Activated naive CD8-positive, alpha-beta T cell treated with anti-CD3 and anti-CD28 coated beads, Interleukin-2, amount 10 ng/mL, durations not matched to agents 7 days and 5 days (primary cell): ENCODE data around the gene NGB. TPM values are rescaled to one million over a fixed set of nuclear protein-coding genes. Genes with fewer than 3 reads are reported as not detected.

Source experiments
- ATAC-seq: fragments of 150-1000 bp; cut with Tn5 transposase; one replicate; pipeline ENCODE4 v1.10.0; 2021; ENCODE audit warnings: low read depth, moderate library complexity
- POLR2A ChIA-PET: fragments of 350-600 bp; sonication (Branson Sonifier 250); formaldehyde crosslinking; loops from one replicate; lab custom pipeline; 2021; ENCODE audit warnings: antibody characterized with exemption; lab: Charles Lee
- DNase-seq: peaks from one replicate; pipeline ENCODE4 v3.0.0; 2021
- H3K27ac Mint-ChIP-seq: one replicate; pipeline ENCODE4 v1.8.0; 2022; ENCODE audit warnings: mild to moderate bottlenecking, mixed read lengths
- H3K27me3 Mint-ChIP-seq: one replicate; pipeline ENCODE4 v1.8.0; 2022; ENCODE audit warnings: mild to moderate bottlenecking, moderate library complexity, mixed read lengths
- H3K36me3 Mint-ChIP-seq: one replicate; pipeline ENCODE4 v1.8.0; 2021; ENCODE audit warnings: mild to moderate bottlenecking, mixed read lengths
- H3K4me1 Mint-ChIP-seq: one replicate; pipeline ENCODE4 v1.8.0; 2021; ENCODE audit warnings: mixed read lengths
- H3K4me3 Mint-ChIP-seq: one replicate; pipeline ENCODE4 v1.8.0; 2022; ENCODE audit warnings: mild to moderate bottlenecking, moderate library complexity, mixed read lengths
- H3K9me3 Mint-ChIP-seq: one replicate; pipeline ENCODE4 v1.8.0; 2021; ENCODE audit warnings: mixed read lengths
- total RNA-seq, 2 experiments: library from RNA; stranded (reverse); gene quantifications; one replicate each; pipeline ENCODE4 v1.2.3, GENCODE V29; 2021

Gene NGB
- total RNA-seq, 2 experiments from 2014 or later, result not detected

GRCh38 chr14:77309131-77309530, 38.1 kb upstream of the NGB start:
- Mint-ChIP-seq H3K36me3 (peaks cover 1% of the 10 kb centered on the region), H3K4me1 (peaks cover 5% of the 10 kb centered on the region), H3K27ac (peak overlapping the region; percentile 24), H3K9me3 (no peaks in the 10 kb centered on the region), H3K27me3 (no peaks in the 10 kb centered on the region), H3K4me3 (no peak overlapping the region)
- POLR2A ChIA-PET, result interaction anchor here (1.2 kb wide), 1 partner anchor 12 kb away, joined by 3 read pairs; the partner anchor contains the start of genes GSTZ1 and POMT2
- ATAC-seq (no peak), DNase-seq (no peak)

DNA sequence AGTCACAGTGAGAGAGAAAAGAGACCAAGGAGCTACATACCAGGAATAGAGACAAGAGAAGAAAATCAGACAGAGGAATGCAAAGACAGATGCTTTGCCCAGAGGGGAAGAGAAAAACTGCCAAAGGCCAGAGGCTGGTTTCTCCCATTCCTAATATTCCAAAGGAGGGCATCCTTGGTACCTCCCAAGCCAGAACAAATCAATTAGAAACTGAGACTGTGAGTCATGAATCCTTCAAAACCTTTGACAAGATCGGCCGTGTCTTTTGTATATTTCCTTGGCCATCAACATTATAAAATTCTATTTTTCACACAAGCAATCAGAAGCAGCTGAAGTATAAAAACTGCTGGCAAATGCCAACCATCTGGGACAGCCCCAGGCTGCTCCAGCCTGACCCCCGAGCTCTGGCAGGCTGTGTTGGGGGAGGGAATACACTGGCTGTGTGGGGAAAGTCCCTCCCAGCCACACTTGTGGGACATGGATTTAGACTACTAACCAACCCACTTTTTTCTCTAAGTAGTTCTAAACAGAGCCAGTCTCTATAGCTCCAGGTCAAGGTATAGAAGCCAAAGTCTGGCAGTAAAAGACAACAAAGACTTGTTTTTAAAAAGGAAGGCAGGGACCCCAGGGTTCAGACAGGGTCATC, 36.0 kb upstream of the NGB start:
- ATAC-seq (no peak), DNase-seq (no peak)
- H3K9me3 Mint-ChIP-seq, result no peaks in the 10 kb centered on the region
- no peaks in the 10 kb centered on the region for H3K27me3 Mint-ChIP-seq
- H3K4me3 Mint-ChIP-seq, result no peak overlapping the region
- peaks cover 13% of the 10 kb centered on the region for H3K4me1 Mint-ChIP-seq
- H3K27ac Mint-ChIP-seq, result no peak overlapping the region
- POLR2A ChIA-PET, result interaction anchor here (1.0 kb wide), 1 partner anchor 9 kb away, joined by 3 read pairs; no protein-coding TSS in a partner anchor
- H3K36me3 Mint-ChIP-seq, result peaks cover 1% of the 10 kb centered on the region

DNA sequence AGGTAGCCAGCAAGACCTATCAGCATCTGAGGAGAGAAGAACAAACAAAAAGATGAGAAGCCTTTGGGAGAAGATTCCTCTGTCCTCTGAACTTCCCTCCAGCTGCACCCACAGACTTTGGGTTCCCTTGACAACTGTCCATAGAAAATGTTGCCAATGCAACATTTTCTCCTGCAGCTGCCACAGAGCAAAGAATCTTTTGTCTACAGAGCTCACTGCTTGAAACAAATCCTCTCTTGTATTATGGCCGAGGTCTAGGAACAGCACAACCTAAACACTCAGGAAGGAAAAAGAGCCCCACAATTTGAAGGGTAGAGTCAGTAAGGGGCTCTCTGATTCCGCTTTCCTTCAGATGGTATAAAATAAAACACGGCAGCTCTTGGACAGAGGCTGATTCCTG, 35.4 kb upstream of the NGB start:
- Mint-ChIP-seq H3K9me3 (no peaks in the 10 kb centered on the region), H3K4me1 (peaks cover 13% of the 10 kb centered on the region), H3K4me3 (no peak overlapping the region), H3K36me3 (peaks cover 1% of the 10 kb centered on the region), H3K27me3 (no peaks in the 10 kb centered on the region), H3K27ac (no peak overlapping the region)
- POLR2A ChIA-PET, result no interaction called here
- no peak for ATAC-seq
- DNase-seq, result no peak

DNA sequence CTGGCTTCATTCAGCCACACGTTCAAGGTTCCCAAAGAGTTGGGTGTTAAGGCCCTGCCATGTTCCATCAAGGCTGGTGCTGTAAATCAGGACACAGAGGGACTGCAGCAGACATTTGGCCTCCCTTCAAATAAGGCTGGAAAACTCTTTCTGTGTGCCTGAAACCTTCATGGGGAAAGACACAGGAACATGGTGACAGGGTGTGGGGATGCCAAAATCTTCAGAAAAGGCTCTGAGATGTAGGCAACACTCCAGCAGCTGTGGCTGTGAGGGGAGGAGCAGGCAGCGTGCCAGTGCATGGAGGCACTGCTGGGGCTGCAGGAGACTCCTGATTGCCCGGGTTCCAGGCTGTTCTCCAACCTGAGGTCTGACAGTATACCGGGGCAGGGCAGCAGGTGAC, 34.7 kb upstream of the NGB start:
- no peak overlapping the region for H3K27ac Mint-ChIP-seq
- POLR2A ChIA-PET, result no interaction called here
- peaks cover 13% of the 10 kb centered on the region for H3K4me1 Mint-ChIP-seq
- DNase-seq (no peak), ATAC-seq (no peak)
- H3K4me3 Mint-ChIP-seq, result no peak overlapping the region
- no peaks in the 10 kb centered on the region for H3K27me3 Mint-ChIP-seq
- peaks cover 1% of the 10 kb centered on the region for H3K36me3 Mint-ChIP-seq
- no peaks in the 10 kb centered on the region for H3K9me3 Mint-ChIP-seq

- Mint-ChIP-seq H3K27me3 (no peaks in the 10 kb centered on the region), H3K36me3 (no peaks in the 10 kb centered on the region), H3K4me3 (no peak overlapping the region), H3K9me3 (no peaks in the 10 kb centered on the region), H3K27ac (peak overlapping the region; percentile 17), H3K4me1 (peaks cover 8% of the 10 kb centered on the region)
- ATAC-seq (peak; percentile 38), DNase-seq (no peak)
- POLR2A ChIA-PET, result interaction anchor here (2.4 kb wide), 1 partner anchor 13 kb away, joined by 7 read pairs; no protein-coding TSS in a partner anchor
Observed at GRCh38 chr14:77303417-77304156, 32.6 kb upstream of the NGB start.

DNA sequence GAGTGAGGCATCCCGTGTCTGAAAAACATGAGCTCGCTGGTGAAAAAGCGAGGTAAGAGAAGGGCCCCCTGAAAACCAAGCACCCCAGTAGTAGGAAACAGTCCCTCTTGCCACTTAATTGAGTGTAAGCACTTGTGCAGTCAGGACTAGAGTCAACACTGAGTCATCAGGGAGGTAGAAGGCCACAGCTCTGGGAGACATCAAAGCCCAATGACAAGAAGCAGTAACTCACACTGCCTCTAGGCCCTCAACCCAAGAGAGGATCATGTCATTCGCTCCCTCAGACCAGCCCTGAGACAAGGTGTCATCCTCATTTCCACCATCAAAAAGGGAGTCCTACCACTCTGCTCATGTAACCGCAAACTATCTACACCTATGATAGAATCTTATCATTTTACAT, 31.9 kb upstream of the NGB start:
- DNase-seq, result no peak
- peak; percentile 87 for ATAC-seq
- no peak overlapping the region for H3K27ac Mint-ChIP-seq
- H3K36me3 Mint-ChIP-seq, result no peaks in the 10 kb centered on the region
- H3K9me3 Mint-ChIP-seq, result no peaks in the 10 kb centered on the region
- no peak overlapping the region for H3K4me3 Mint-ChIP-seq
- POLR2A ChIA-PET, result interaction anchor here (2.4 kb wide), 1 partner anchor 13 kb away, joined by 7 read pairs; no protein-coding TSS in a partner anchor
- H3K4me1 Mint-ChIP-seq, result peaks cover 8% of the 10 kb centered on the region
- H3K27me3 Mint-ChIP-seq, result no peaks in the 10 kb centered on the region

DNA sequence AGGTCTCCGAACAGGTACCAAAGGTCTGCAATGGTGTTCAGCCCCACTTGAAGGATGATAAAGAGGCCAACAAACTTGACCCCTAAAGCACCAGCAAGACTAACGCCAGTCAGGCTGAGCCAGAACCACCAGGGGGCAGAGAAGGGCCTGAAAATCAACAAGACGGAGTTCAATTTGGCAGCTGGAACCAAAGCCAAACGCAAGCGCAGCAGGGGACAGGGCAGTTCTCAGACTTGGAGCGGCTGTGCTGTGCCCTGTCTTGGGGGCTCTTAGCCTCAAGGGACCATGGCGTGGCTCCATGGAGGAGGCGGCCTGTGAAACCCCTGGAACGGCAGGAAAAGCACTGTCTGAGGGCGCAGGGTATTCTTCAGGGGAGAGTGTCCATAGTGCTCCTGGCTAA, 30.1 kb upstream of the NGB start:
- POLR2A ChIA-PET, result no interaction called here
- H3K27me3 Mint-ChIP-seq, result no peaks in the 10 kb centered on the region
- no peak overlapping the region for H3K27ac Mint-ChIP-seq
- ATAC-seq (no peak), DNase-seq (peak; percentile 54)
- peaks cover 8% of the 10 kb centered on the region for H3K4me1 Mint-ChIP-seq
- H3K9me3 Mint-ChIP-seq, result no peaks in the 10 kb centered on the region
- H3K4me3 Mint-ChIP-seq, result no peak overlapping the region
- no peaks in the 10 kb centered on the region for H3K36me3 Mint-ChIP-seq

DNA sequence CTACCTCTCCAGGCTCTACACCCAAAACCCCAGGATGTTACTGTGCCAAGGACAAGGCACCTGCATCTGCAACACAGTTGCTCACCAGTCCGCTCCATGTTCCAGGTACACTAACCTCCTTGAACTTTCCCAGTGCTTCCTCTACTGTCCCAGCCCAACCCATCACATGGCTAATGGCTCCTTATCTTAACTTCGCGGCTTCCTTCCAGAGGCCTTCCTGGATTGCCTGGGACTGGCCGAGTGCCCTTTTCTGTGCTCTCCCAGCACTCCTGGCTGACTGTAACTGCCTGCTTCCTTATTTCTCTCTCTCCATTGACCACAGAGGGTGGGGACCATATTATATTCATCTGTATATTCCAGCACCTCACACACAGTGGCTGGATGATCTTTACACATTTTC, 28.8 kb upstream of the NGB start:
- POLR2A ChIA-PET, result no interaction called here
- H3K27ac Mint-ChIP-seq, result no peak overlapping the region
- H3K4me1 Mint-ChIP-seq, result peaks cover 8% of the 10 kb centered on the region
- H3K9me3 Mint-ChIP-seq, result no peaks in the 10 kb centered on the region
- DNase-seq (no peak), ATAC-seq (no peak)
- H3K4me3 Mint-ChIP-seq, result no peak overlapping the region
- H3K36me3 Mint-ChIP-seq, result no peaks in the 10 kb centered on the region
- no peaks in the 10 kb centered on the region for H3K27me3 Mint-ChIP-seq

GRCh38 chr14:77296906-77297305, 25.9 kb upstream of the NGB start:
- DNase-seq, result no peak
- POLR2A ChIA-PET, result no interaction called here
- no peaks in the 10 kb centered on the region for H3K27me3 Mint-ChIP-seq
- no peak overlapping the region for H3K27ac Mint-ChIP-seq
- no peaks in the 10 kb centered on the region for H3K9me3 Mint-ChIP-seq
- ATAC-seq, result no peak
- H3K4me1 Mint-ChIP-seq, result no peaks in the 10 kb centered on the region
- H3K36me3 Mint-ChIP-seq, result no peaks in the 10 kb centered on the region
- no peak overlapping the region for H3K4me3 Mint-ChIP-seq

DNA sequence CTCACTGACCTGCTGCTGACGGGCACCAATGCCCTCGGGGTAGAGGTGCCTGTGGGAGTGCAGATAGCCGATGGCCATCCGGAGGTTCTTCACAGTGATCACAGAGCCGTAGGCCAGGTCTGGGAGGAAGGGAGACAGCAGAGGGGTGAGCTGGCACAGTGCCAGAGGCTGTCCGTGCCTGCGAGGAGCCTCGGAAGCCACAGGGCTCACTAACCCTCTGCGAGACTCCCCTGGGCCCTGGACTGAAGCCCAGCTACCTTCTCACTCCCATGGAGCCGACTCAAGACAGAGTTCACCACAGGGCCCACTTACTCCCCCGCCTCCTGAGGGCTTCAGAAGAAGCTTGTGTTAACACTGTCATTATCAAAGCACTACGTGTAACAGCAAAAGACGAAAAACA, 25.1 kb upstream of the NGB start:
- POLR2A ChIA-PET, result no interaction called here
- H3K27me3 Mint-ChIP-seq, result no peaks in the 10 kb centered on the region

GRCh38 chr14:77290705-77291104, 19.7 kb upstream of the NGB start:
- Mint-ChIP-seq H3K4me3 (no peak overlapping the region), H3K27me3 (no peaks in the 10 kb centered on the region), H3K27ac (no peak overlapping the region), H3K9me3 (no peaks in the 10 kb centered on the region), H3K36me3 (peaks cover 3% of the 10 kb centered on the region), H3K4me1 (no peaks in the 10 kb centered on the region)
- DNase-seq, result no peak
- no peak for ATAC-seq
- POLR2A ChIA-PET, result no interaction called here

More for the DNA sequence above, 25.1 kb upstream of the NGB start:
- ATAC-seq, result no peak
- Mint-ChIP-seq H3K4me1 (no peaks in the 10 kb centered on the region), H3K9me3 (no peaks in the 10 kb centered on the region), H3K36me3 (no peaks in the 10 kb centered on the region), H3K27ac (no peak overlapping the region), H3K4me3 (no peak overlapping the region)
- DNase-seq, result no peak

- H3K9me3 Mint-ChIP-seq, result no peaks in the 10 kb centered on the region
- DNase-seq (no peak), ATAC-seq (no peak)
- no peaks in the 10 kb centered on the region for H3K4me1 Mint-ChIP-seq
- H3K27ac Mint-ChIP-seq, result no peak overlapping the region
- POLR2A ChIA-PET, result no interaction called here
- H3K36me3 Mint-ChIP-seq, result peaks cover 8% of the 10 kb centered on the region
- no peaks in the 10 kb centered on the region for H3K27me3 Mint-ChIP-seq
- no peak overlapping the region for H3K4me3 Mint-ChIP-seq
Observed at GRCh38 chr14:77286576-77286975, 15.6 kb upstream of the NGB start.

- DNase-seq, result no peak
- H3K27me3 Mint-ChIP-seq, result no peaks in the 10 kb centered on the region
- peaks cover 9% of the 10 kb centered on the region for H3K36me3 Mint-ChIP-seq
- no peak overlapping the region for H3K4me3 Mint-ChIP-seq
- no peak overlapping the region for H3K27ac Mint-ChIP-seq
- no peak for ATAC-seq
- H3K9me3 Mint-ChIP-seq, result no peaks in the 10 kb centered on the region
- no peaks in the 10 kb centered on the region for H3K4me1 Mint-ChIP-seq
- POLR2A ChIA-PET, result no interaction called here
Observed at GRCh38 chr14:77284466-77284865, 13.5 kb upstream of the NGB start.

GRCh38 chr14:77284066-77284465, 13.1 kb upstream of the NGB start:
- Mint-ChIP-seq H3K27me3 (no peaks in the 10 kb centered on the region), H3K9me3 (no peaks in the 10 kb centered on the region), H3K27ac (no peak overlapping the region), H3K4me3 (no peak overlapping the region), H3K4me1 (no peaks in the 10 kb centered on the region), H3K36me3 (peaks cover 9% of the 10 kb centered on the region)
- POLR2A ChIA-PET, result no interaction called here
- ATAC-seq (no peak), DNase-seq (no peak)
